HG03066 (cell line): ENCODE data around the gene GPRC5B.

ENCODE experiments used
- ATAC-seq: cut with Tn5 transposase; IDR thresholded peaks from one replicate; pipeline ENCODE4 v1.9.1; 2021; ENCODE audit warnings: low read depth; ENCODE audit not compliant: unreplicated experiment

Gene GPRC5B

GRCh38 chr16:19822533-19822932 is 62.1 kb downstream of the GPRC5B start:
- ATAC-seq = no peak

GRCh38 chr16:19817875-19818274 is 66.8 kb downstream of the GPRC5B start:
- no peak for ATAC-seq

GRCh38 chr16:19817122-19817521 is 67.5 kb downstream of the GPRC5B start:
- no peak for ATAC-seq

GRCh38 chr16:19815418-19815817 is 69.2 kb downstream of the GPRC5B start:
- ATAC-seq = no peak

GRCh38 chr16:19812986-19813385 is 71.7 kb downstream of the GPRC5B start:
- no peak for ATAC-seq

- no peak for ATAC-seq
Measured at GRCh38 chr16:19810817-19811731, 73.6 kb downstream of the GPRC5B start.

- ATAC-seq = no peak
Measured at GRCh38 chr16:19809693-19810092, 75.0 kb downstream of the GPRC5B start.

- ATAC-seq = no peak
Measured at GRCh38 chr16:19809121-19809635, 75.5 kb downstream of the GPRC5B start.

- ATAC-seq = no peak
Measured at GRCh38 chr16:19808061-19808641, 76.5 kb downstream of the GPRC5B start.
